Uterus (tissue), 4 donors: ENCODE results near the gene DENND1A. TPM values are rescaled to one million over a fixed set of nuclear protein-coding genes. Genes with fewer than 3 reads are reported as not detected.

Source experiments
- DNase-seq, 2 donors: peaks; one replicate each; pipeline ENCODE4 v3.0.0-alpha.2; 2019 to 2020
- H3K27ac ChIP-seq, 2 donors: fragments of 200-600 bp; sonication (generic); 1 replicate in 1 of 2; 2 replicates in 1 of 2; pipeline ENCODE4 v1.5.1; 2016 to 2018
- H3K27me3 ChIP-seq, 2 donors: fragments of 200-600 bp; sonication (generic); one replicate each; pipeline ENCODE4 v1.5.1; 2018 to 2019; ENCODE audit warnings: control low read depth in 1 of 2
- H3K36me3 ChIP-seq, 2 donors: fragments of 200-600 bp; sonication (generic); one replicate each; pipeline ENCODE4 v1.5.1; 2019; ENCODE audit warnings: control low read depth in 1 of 2
- H3K4me1 ChIP-seq, 2 donors: fragments of 200-600 bp; sonication (generic); one replicate each; pipeline ENCODE4 v1.5.1; 2018 to 2019; ENCODE audit warnings: control low read depth in 1 of 2
- H3K4me3 ChIP-seq, 2 donors: fragments of 200-600 bp; sonication (generic); 1 replicate in 1 of 2; 2 replicates in 1 of 2; pipeline ENCODE4 v1.5.1; 2018 to 2019; ENCODE audit warnings: mild to moderate bottlenecking in 1 of 2
- H3K9me3 ChIP-seq, 2 donors: fragments of 200-600 bp; sonication (generic); one replicate each; pipeline ENCODE4 v1.5.1; 2019; ENCODE audit warnings: control low read depth in 1 of 2
- CTCF ChIP-seq, 4 experiments: fragments of 200-600 bp in 2 of 4; fragments of 450-650 bp in 2 of 4; sonication (generic) in 2 of 4; IDR thresholded peaks; one replicate each; pipeline ENCODE4 v1.5.1; 2016 to 2019; ENCODE audit warnings: antibody characterized with exemption in 4 of 4, mild to moderate bottlenecking in 2 of 4, moderate library complexity in 1 of 4
- POLR2A ChIP-seq, 2 donors: fragments of 450-650 bp; IDR thresholded peaks; one replicate each; pipeline ENCODE4 v1.6.1; 2016; ENCODE audit warnings: antibody characterized with exemption in 2 of 2, mild to moderate bottlenecking in 1 of 2, moderate library complexity in 1 of 2
- intact Hi-C: fragments of 100-400 bp; cut with DNase I; formaldehyde crosslinking; loops from one replicate; pipeline ENCODE4 v1.15.1; 2023; ENCODE audit warnings: low total_unique reads
- total RNA-seq, 4 donors: library from RNA; depleted of rRNA in 3 of 4; stranded (reverse); fragments of >200 nt in 3 of 4; gene quantifications; one replicate each; pipeline versions ENCODE4 v1.1.0 to v1.2.4, GENCODE V29; 2014 to 2023
- donor health status: DM: yes; HTN: yes; CAD: no.

Gene DENND1A
- total RNA-seq, 4 donors from 2014 or later: 10.8 to 34.5 (median 22.6) TPM

- H3K4me3 ChIP-seq: no peak overlapping the region
- no peaks in the 10 kb centered on the region for H3K27me3 ChIP-seq
- intact Hi-C loops: no loop called here
- TF ChIP-seq CTCF (IDR thresholded peaks at IDR 0.05): no peak
- no peak for TF ChIP-seq POLR2A (IDR thresholded peaks at IDR 0.05)
- no peaks in the 10 kb centered on the region for H3K9me3 ChIP-seq
- H3K27ac ChIP-seq: no peak overlapping the region
- no peak for DNase-seq
- no peaks in the 10 kb centered on the region for H3K36me3 ChIP-seq
- H3K4me1 ChIP-seq: no peaks in the 10 kb centered on the region
These were observed 240.1 kb downstream of the DENND1A start for GRCh38 chr9:123689701-123690428.

GRCh38 chr9:123687246-123687751 is 242.6 kb downstream of the DENND1A start:
- Histone ChIP-seq H3K27me3 (no peaks in the 10 kb centered on the region), H3K4me3 (no peak overlapping the region), H3K36me3 (no peaks in the 10 kb centered on the region), H3K9me3 (no peaks in the 10 kb centered on the region), H3K4me1 (no peaks in the 10 kb centered on the region), H3K27ac (no peak overlapping the region)
- TF ChIP-seq CTCF (IDR thresholded peaks at IDR 0.05) (no peak), POLR2A (IDR thresholded peaks at IDR 0.05) (no peak)
- DNase-seq: peak in 1 of 2 donors; percentile 21
- intact Hi-C loops: no loop called here

GRCh38 chr9:123686829-123687192 is 243.1 kb downstream of the DENND1A start:
- intact Hi-C loops: no loop called here
- no peaks in the 10 kb centered on the region for H3K9me3 ChIP-seq
- no peaks in the 10 kb centered on the region for H3K36me3 ChIP-seq
- no peak overlapping the region for H3K4me3 ChIP-seq
- no peaks in the 10 kb centered on the region for H3K27me3 ChIP-seq
- no peak for DNase-seq
- no peaks in the 10 kb centered on the region for H3K4me1 ChIP-seq
- H3K27ac ChIP-seq: no peak overlapping the region
- TF ChIP-seq CTCF (IDR thresholded peaks at IDR 0.05) (no peak), POLR2A (IDR thresholded peaks at IDR 0.05) (no peak)

GRCh38 chr9:123686131-123686828 is 243.6 kb downstream of the DENND1A start:
- no peaks in the 10 kb centered on the region for H3K27me3 ChIP-seq
- no peak overlapping the region for H3K4me3 ChIP-seq
- TF ChIP-seq CTCF (IDR thresholded peaks at IDR 0.05) (no peak), POLR2A (IDR thresholded peaks at IDR 0.05) (no peak)
- intact Hi-C loops: no loop called here
- H3K27ac ChIP-seq: no peak overlapping the region
- H3K4me1 ChIP-seq: no peaks in the 10 kb centered on the region
- H3K36me3 ChIP-seq: no peaks in the 10 kb centered on the region
- H3K9me3 ChIP-seq: no peaks in the 10 kb centered on the region
- no peak for DNase-seq

- no peak for DNase-seq
- H3K9me3 ChIP-seq: no peaks in the 10 kb centered on the region
- no peak overlapping the region for H3K27ac ChIP-seq
- H3K27me3 ChIP-seq: no peaks in the 10 kb centered on the region
- no peak overlapping the region for H3K4me3 ChIP-seq
- H3K4me1 ChIP-seq: no peaks in the 10 kb centered on the region
- TF ChIP-seq CTCF (IDR thresholded peaks at IDR 0.05) (no peak), POLR2A (IDR thresholded peaks at IDR 0.05) (no peak)
- intact Hi-C loops: no loop called here
- H3K36me3 ChIP-seq: no peaks in the 10 kb centered on the region
These were observed 244.3 kb downstream of the DENND1A start for GRCh38 chr9:123685489-123686083.
